Right ventricle myocardium superior (tissue), 1 donor: Measurements from ENCODE around the gene CD160. TPM values are rescaled to one million over a fixed set of nuclear protein-coding genes. Genes with fewer than 3 reads are reported as not detected.
"Not testable (repeated sequence)": the region's sequence is repeated elsewhere in the genome, so short reads cannot be mapped to it uniquely, and the experiment has no call there.

Source experiments
- ATAC-seq: fragments of 200-7000 bp; cut with Tn5 transposase; one replicate; pipeline ENCODE4 v1.9.1; 2020; ENCODE audit warnings: mild to moderate bottlenecking; ENCODE audit not compliant: poor library complexity
- DNase-seq: peaks from one replicate; pipeline ENCODE4 v3.0.0-alpha.2; 2020
- intact Hi-C: fragments of 100-400 bp; cut with DNase I; formaldehyde crosslinking; loops from one replicate; pipeline ENCODE4 v1.11.2; 2022
- total RNA-seq: library from RNA; stranded (reverse); fragmentation: NEBNext Ultra II Directional; extraction: Animal tissue kit (Norgen Biotek cat#: 25700); gene quantifications from one replicate; pipeline ENCODE4 v1.2.1, GENCODE V29; 2021
- donor health status: DM: no; HTN: yes; CAD: no; lungs with severe emphysema.

CD160 gene
- total RNA-seq, 1 donor from 2014 or later, result not detected

- ATAC-seq (no peak), DNase-seq (no peak)
- intact Hi-C loops, result no loop called here
These were observed 28.3 kb downstream of the CD160 start for GRCh38 chr1:145747398-145748247.

GRCh38 chr1:145750426-145750825 is 31.1 kb downstream of the CD160 start:
- intact Hi-C loops, result no loop called here
- ATAC-seq (no peak), DNase-seq (no peak)

GRCh38 chr1:145751491-145752037 is 32.3 kb downstream of the CD160 start:
- intact Hi-C loops, result no loop called here
- DNase-seq, result no peak
- ATAC-seq, result no peak

- intact Hi-C loops, result no loop called here
- DNase-seq (no peak), ATAC-seq (no peak)
These were observed 38.1 kb downstream of the CD160 start for GRCh38 chr1:145757420-145757819.

- ATAC-seq (peak; percentile 36), DNase-seq (no peak)
- intact Hi-C loops, result no loop called here
These were observed 38.8 kb downstream of the CD160 start for GRCh38 chr1:145758116-145758515.

- no peak for ATAC-seq
- no peak for DNase-seq
- intact Hi-C loops, result no loop called here
These were observed 39.3 kb downstream of the CD160 start for GRCh38 chr1:145758575-145758974.

- intact Hi-C loops, result no loop called here
- no peak for DNase-seq
- ATAC-seq, result no peak
These were observed 40.4 kb downstream of the CD160 start for GRCh38 chr1:145759721-145760120.

- ATAC-seq, intact Hi-C loops, DNase-seq: not testable (repeated sequence)
These were observed 41.2 kb downstream of the CD160 start for GRCh38 chr1:145760395-145760949.

GRCh38 chr1:145761498-145761897 is 42.2 kb downstream of the CD160 start:
- intact Hi-C loops, ATAC-seq, DNase-seq: not testable (repeated sequence)

- DNase-seq, ATAC-seq, intact Hi-C loops: not testable (repeated sequence)
These were observed 42.7 kb downstream of the CD160 start for GRCh38 chr1:145762001-145762400.

- ATAC-seq, DNase-seq, intact Hi-C loops: not testable (repeated sequence)
These were observed 45.1 kb downstream of the CD160 start for GRCh38 chr1:145764231-145764940.

- intact Hi-C loops, DNase-seq, ATAC-seq: not testable (repeated sequence)
These were observed 45.8 kb downstream of the CD160 start for GRCh38 chr1:145765127-145765526.

- peak; percentile 26 for ATAC-seq
- DNase-seq, intact Hi-C loops: not testable (repeated sequence)
These were observed 46.5 kb downstream of the CD160 start for GRCh38 chr1:145765585-145766360.

GRCh38 chr1:145766926-145767325 is 47.6 kb downstream of the CD160 start:
- not testable (repeated sequence) for DNase-seq, ATAC-seq

GRCh38 chr1:145768004-145768403 is 48.7 kb downstream of the CD160 start:
- DNase-seq, intact Hi-C loops: not testable (repeated sequence)
- peak; percentile 31 for ATAC-seq

More at GRCh38 chr1:145766926-145767325, 47.6 kb downstream of the CD160 start:
- intact Hi-C loops, result not testable (repeated sequence)

- no peak for ATAC-seq
- intact Hi-C loops, result no loop called here
- no peak for DNase-seq
These were observed 51.8 kb downstream of the CD160 start for GRCh38 chr1:145771056-145771455.

- intact Hi-C loops, result no loop called here
- DNase-seq, result no peak
These were observed 54.1 kb downstream of the CD160 start for GRCh38 chr1:145773423-145773822.

GRCh38 chr1:145777357-145778145 is 58.3 kb downstream of the CD160 start:
- intact Hi-C loops, result no loop called here
- DNase-seq, result no peak
- peak; percentile 60 for ATAC-seq

More at GRCh38 chr1:145773423-145773822, 54.1 kb downstream of the CD160 start:
- ATAC-seq, result no peak
